ENCODE data around the gene COL4A2.

DNA sequence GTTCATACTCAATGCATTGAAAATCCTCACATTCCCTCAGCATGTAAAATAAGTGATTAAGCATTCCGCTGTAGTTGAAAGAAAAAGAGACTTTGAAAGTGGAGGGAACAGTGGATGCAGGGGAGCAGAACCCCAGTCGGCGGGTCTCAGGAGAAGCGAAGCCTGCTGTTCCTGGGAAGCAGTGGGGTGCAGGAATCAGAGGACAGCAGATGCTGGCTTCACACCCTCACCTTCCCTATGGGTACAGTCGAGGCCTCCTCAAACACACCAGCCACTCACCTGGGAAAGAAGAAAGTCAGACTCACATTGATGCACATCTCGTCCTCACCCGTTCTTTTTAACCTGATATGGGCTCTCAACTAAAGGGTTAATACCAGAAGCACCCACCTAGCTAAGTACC, 38.2 kb downstream of the COL4A2 start:
- TF ChIP-seq, protein P1, sequence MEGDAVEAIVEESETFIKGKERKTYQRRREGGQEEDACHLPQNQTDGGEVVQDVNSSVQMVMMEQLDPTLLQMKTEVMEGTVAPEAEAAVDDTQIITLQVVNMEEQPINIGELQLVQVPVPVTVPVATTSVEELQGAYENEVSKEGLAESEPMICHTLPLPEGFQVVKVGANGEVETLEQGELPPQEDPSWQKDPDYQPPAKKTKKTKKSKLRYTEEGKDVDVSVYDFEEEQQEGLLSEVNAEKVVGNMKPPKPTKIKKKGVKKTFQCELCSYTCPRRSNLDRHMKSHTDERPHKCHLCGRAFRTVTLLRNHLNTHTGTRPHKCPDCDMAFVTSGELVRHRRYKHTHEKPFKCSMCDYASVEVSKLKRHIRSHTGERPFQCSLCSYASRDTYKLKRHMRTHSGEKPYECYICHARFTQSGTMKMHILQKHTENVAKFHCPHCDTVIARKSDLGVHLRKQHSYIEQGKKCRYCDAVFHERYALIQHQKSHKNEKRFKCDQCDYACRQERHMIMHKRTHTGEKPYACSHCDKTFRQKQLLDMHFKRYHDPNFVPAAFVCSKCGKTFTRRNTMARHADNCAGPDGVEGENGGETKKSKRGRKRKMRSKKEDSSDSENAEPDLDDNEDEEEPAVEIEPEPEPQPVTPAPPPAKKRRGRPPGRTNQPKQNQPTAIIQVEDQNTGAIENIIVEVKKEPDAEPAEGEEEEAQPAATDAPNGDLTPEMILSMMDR (conservative IDR thresholded peaks at IDR 0.05; ENCODE audit: low read depth, low read length) = no peak
- no peak for TF ChIP-seq EZH2phosphoT487 (IDR thresholded peaks at IDR 0.05; ENCODE audit: borderline replicate concordance, low read length)
- TF ChIP-seq EZH2 (IDR thresholded peaks at IDR 0.05; ENCODE audit: low read length, unreplicated experiment) = no peak
